Vagina (tissue), 2 donors: ENCODE measurements around the gene PSMC3IP. TPM values are rescaled to one million over a fixed set of nuclear protein-coding genes. Genes with fewer than 3 reads are reported as not detected.
"Not testable (repeated sequence)": the region's sequence is repeated elsewhere in the genome, so short reads cannot be mapped to it uniquely, and the experiment has no call there.

Experiments used
- DNase-seq, 2 donors: peaks; one replicate each; pipeline ENCODE4 v3.0.0-alpha.2; 2017; ENCODE audit errors: extremely low spot score in 2 of 2
- H3K27ac ChIP-seq: fragments of 200-600 bp; sonication (generic); one replicate; pipeline ENCODE4 v1.5.1; 2019
- H3K27me3 ChIP-seq: fragments of 200-600 bp; sonication (generic); one replicate; pipeline ENCODE4 v1.5.1; 2019
- H3K36me3 ChIP-seq, 2 donors: fragments of 200-600 bp; sonication (generic); one replicate each; pipeline ENCODE4 v1.5.1; 2017 to 2019
- H3K4me1 ChIP-seq: fragments of 200-600 bp; sonication (generic); one replicate; pipeline ENCODE4 v1.5.1; 2019
- H3K4me3 ChIP-seq, 2 donors: fragments of 200-600 bp; sonication (generic); 1 replicate in 1 of 2; 2 replicates in 1 of 2; pipeline ENCODE4 v1.5.1; 2016 to 2019
- H3K9me3 ChIP-seq: fragments of 200-600 bp; sonication (generic); one replicate; pipeline ENCODE4 v1.5.1; 2019
- CTCF ChIP-seq, 3 experiments: fragments of 450-650 bp in 2 of 3; fragments of 200-600 bp in 1 of 3; sonication (generic) in 1 of 3; IDR thresholded peaks; one replicate each; pipeline ENCODE4 v1.5.1; 2017 to 2019; ENCODE audit warnings: antibody characterized with exemption in 3 of 3, mild to moderate bottlenecking in 2 of 3, moderate library complexity in 2 of 3
- POLR2A ChIP-seq, 2 donors: fragments of 450-650 bp; IDR thresholded peaks; one replicate each; pipeline ENCODE4 v1.6.1; 2017; ENCODE audit warnings: antibody characterized with exemption in 2 of 2, mild to moderate bottlenecking in 2 of 2, moderate library complexity in 2 of 2
- POLR2AphosphoS5 ChIP-seq, 2 donors: sonication (generic); formaldehyde crosslinking; IDR thresholded peaks; one replicate each; pipeline ENCODE4 v1.9.0; 2017; ENCODE audit warnings: antibody characterized with exemption in 2 of 2, mild to moderate bottlenecking in 2 of 2, low read depth in 1 of 2; ENCODE audit not compliant: insufficient read depth in 1 of 2
- intact Hi-C: fragments of 100-400 bp; cut with DNase I; formaldehyde crosslinking; loops from one replicate; pipeline ENCODE4 v1.15.1; 2023
- total RNA-seq: library from RNA; depleted of rRNA; stranded (reverse); fragments of >200 nt; gene quantifications from one replicate; pipeline ENCODE4 v1.2.3, GENCODE V29; 2016

Gene PSMC3IP
- total RNA-seq, 1 donor from 2014 or later = 0.98 TPM

GRCh38 chr17:42617956-42618431, 40.5 kb upstream of the PSMC3IP start:
- H3K27me3 ChIP-seq = no peaks in the 10 kb centered on the region
- no peak for TF ChIP-seq CTCF (IDR thresholded peaks at IDR 0.05)
- TF ChIP-seq POLR2AphosphoS5 (IDR thresholded peaks at IDR 0.05; ENCODE audit: insufficient read depth in 1 of 2, low read depth in 1 of 2) = no peak
- no peak for TF ChIP-seq POLR2A (IDR thresholded peaks at IDR 0.05)
- intact Hi-C loops = no loop called here
- H3K27ac ChIP-seq = no peak overlapping the region
- H3K36me3 ChIP-seq = peaks cover 0 to 28% of the 10 kb centered on the region in 2 donors
- no peaks in the 10 kb centered on the region for H3K9me3 ChIP-seq
- DNase-seq = no peak
- peaks cover 10% of the 10 kb centered on the region for H3K4me1 ChIP-seq
- no peak overlapping the region for H3K4me3 ChIP-seq

GRCh38 chr17:42613699-42614295, 36.3 kb upstream of the PSMC3IP start:
- H3K9me3 ChIP-seq = no peaks in the 10 kb centered on the region
- H3K36me3 ChIP-seq = peaks cover 0 to 38% of the 10 kb centered on the region in 2 donors
- intact Hi-C loops = no loop called here

GRCh38 chr17:42612013-42612412, 34.5 kb upstream of the PSMC3IP start:
- Histone ChIP-seq H3K9me3 (no peaks in the 10 kb centered on the region), H3K27me3 (no peaks in the 10 kb centered on the region), H3K4me3 (no peak overlapping the region), H3K4me1 (peaks cover 22% of the 10 kb centered on the region), H3K27ac (no peak overlapping the region), H3K36me3 (peaks cover 0 to 38% of the 10 kb centered on the region in 2 donors)
- DNase-seq = no peak
- TF ChIP-seq POLR2A (IDR thresholded peaks at IDR 0.05) (no peak), POLR2AphosphoS5 (IDR thresholded peaks at IDR 0.05; ENCODE audit: insufficient read depth in 1 of 2, low read depth in 1 of 2) (no peak), CTCF (IDR thresholded peaks at IDR 0.05) (no peak)
- intact Hi-C loops = no loop called here

More at GRCh38 chr17:42613699-42614295, 36.3 kb upstream of the PSMC3IP start:
- no peaks in the 10 kb centered on the region for H3K27me3 ChIP-seq
- no peak overlapping the region for H3K4me3 ChIP-seq
- no peak for DNase-seq
- H3K27ac ChIP-seq = no peak overlapping the region
- peaks cover 16% of the 10 kb centered on the region for H3K4me1 ChIP-seq
- TF ChIP-seq POLR2A (IDR thresholded peaks at IDR 0.05) (no peak), POLR2AphosphoS5 (IDR thresholded peaks at IDR 0.05; ENCODE audit: insufficient read depth in 1 of 2, low read depth in 1 of 2) (no peak), CTCF (IDR thresholded peaks at IDR 0.05) (no peak)

- Histone ChIP-seq H3K27ac (peak overlapping the region; percentile 96), H3K4me1 (peaks cover 40% of the 10 kb centered on the region), H3K4me3 (peak overlapping the region; percentile 53 to 98), H3K36me3 (peaks cover 0 to 31% of the 10 kb centered on the region in 2 donors)
- intact Hi-C loops = loop anchor here (5.0 kb wide), 1 partner anchor 62 kb away; no protein-coding TSS in a partner anchor
- DNase-seq, H3K9me3 ChIP-seq, H3K27me3 ChIP-seq: not testable (repeated sequence)
Measured at GRCh38 chr17:42609814-42610801, 32.6 kb upstream of the PSMC3IP start.

GRCh38 chr17:42609182-42609813, 31.8 kb upstream of the PSMC3IP start, which contains the start of the genes RETREG3 and TUBG1:
Gene RETREG3, minus strand, starts transcription at chr17:42609374. Its CDS starts 50 bp downstream, at chr17:42609324.
Gene TUBG1, plus strand, starts transcription at chr17:42609683. Its CDS starts 55 bp downstream, at chr17:42609738.
- peak within 1 kb of the TSS; percentile 96 for H3K27ac ChIP-seq
- intact Hi-C loops = loop anchor here (5.0 kb wide), 1 partner anchor 63 kb away; no protein-coding TSS in a partner anchor
- H3K27me3 ChIP-seq = no peaks in the 10 kb centered on the region
- peaks cover 47% of the 10 kb centered on the region for H3K4me1 ChIP-seq
- TF ChIP-seq CTCF (IDR thresholded peaks at IDR 0.05) = peak in 2 of 3 experiments; percentile 15 to 28
- TF ChIP-seq POLR2AphosphoS5 (IDR thresholded peaks at IDR 0.05; ENCODE audit: insufficient read depth in 1 of 2, low read depth in 1 of 2) = peak; percentile 98
- TF ChIP-seq POLR2A (IDR thresholded peaks at IDR 0.05) = peak in 1 of 2 donors; percentile 80
- no peaks in the 10 kb centered on the region for H3K9me3 ChIP-seq
- H3K36me3 ChIP-seq = peaks cover 0 to 23% of the 10 kb centered on the region in 2 donors
- DNase-seq = peak; percentile 98
- H3K4me3 ChIP-seq = peak within 1 kb of the TSS; percentile 77 to 98
